ENCODE data around the gene SRGAP1. TPM values are rescaled to one million over a fixed set of nuclear protein-coding genes. Genes with fewer than 3 reads are reported as not detected.
A peak's percentile ranks its signal among the peaks of the same experiment; 100 is the strongest.

Gene SRGAP1
- total RNA-seq, 4 donors from 2014 or later = 13.1 to 81.5 (median 22.4) TPM

GRCh38 chr12:63982604-63983295 is 138.2 kb downstream of the SRGAP1 start:
- H3K4me1 ChIP-seq = peaks cover 0 to 37% (median 3%) of the 10 kb centered on the region in 4 donors
- no peaks in the 10 kb centered on the region for H3K27me3 ChIP-seq
- 36 to 42% methylated on average over 4 of the region's 4 CpGs for WGBS, 2 donors
- H3K9me3 ChIP-seq = no peaks in the 10 kb centered on the region
- no peak overlapping the region for H3K4me3 ChIP-seq
- no peak for DNase-seq (ENCODE audit: low spot score in 2 of 2)
- H3K36me3 ChIP-seq = no peaks in the 10 kb centered on the region
- H3K27ac ChIP-seq = peak overlapping the region in 1 of 4 donors; percentile 50
- TF ChIP-seq EP300 (IDR thresholded peaks at IDR 0.05) (no peak), POLR2A (IDR thresholded peaks at IDR 0.05) (no peak)
- TF ChIP-seq, protein P1, sequence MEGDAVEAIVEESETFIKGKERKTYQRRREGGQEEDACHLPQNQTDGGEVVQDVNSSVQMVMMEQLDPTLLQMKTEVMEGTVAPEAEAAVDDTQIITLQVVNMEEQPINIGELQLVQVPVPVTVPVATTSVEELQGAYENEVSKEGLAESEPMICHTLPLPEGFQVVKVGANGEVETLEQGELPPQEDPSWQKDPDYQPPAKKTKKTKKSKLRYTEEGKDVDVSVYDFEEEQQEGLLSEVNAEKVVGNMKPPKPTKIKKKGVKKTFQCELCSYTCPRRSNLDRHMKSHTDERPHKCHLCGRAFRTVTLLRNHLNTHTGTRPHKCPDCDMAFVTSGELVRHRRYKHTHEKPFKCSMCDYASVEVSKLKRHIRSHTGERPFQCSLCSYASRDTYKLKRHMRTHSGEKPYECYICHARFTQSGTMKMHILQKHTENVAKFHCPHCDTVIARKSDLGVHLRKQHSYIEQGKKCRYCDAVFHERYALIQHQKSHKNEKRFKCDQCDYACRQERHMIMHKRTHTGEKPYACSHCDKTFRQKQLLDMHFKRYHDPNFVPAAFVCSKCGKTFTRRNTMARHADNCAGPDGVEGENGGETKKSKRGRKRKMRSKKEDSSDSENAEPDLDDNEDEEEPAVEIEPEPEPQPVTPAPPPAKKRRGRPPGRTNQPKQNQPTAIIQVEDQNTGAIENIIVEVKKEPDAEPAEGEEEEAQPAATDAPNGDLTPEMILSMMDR (IDR thresholded peaks at IDR 0.05) = no peak

GRCh38 chr12:63985456-63985855 is 141.0 kb downstream of the SRGAP1 start:
- DNase-seq (ENCODE audit: low spot score in 2 of 2) = no peak
- TF ChIP-seq EP300 (IDR thresholded peaks at IDR 0.05) (no peak), POLR2A (IDR thresholded peaks at IDR 0.05) (no peak)
- TF ChIP-seq, protein P1 (IDR thresholded peaks at IDR 0.05) = no peak
- Histone ChIP-seq H3K4me1 (peaks cover 0 to 56% (median 7%) of the 10 kb centered on the region in 4 donors), H3K36me3 (no peaks in the 10 kb centered on the region), H3K9me3 (no peaks in the 10 kb centered on the region), H3K4me3 (no peak overlapping the region), H3K27ac (no peak overlapping the region), H3K27me3 (no peaks in the 10 kb centered on the region)

- peaks cover 0 to 59% (median 7%) of the 10 kb centered on the region in 4 donors for H3K4me1 ChIP-seq
These were observed 141.4 kb downstream of the SRGAP1 start for GRCh38 chr12:63985945-63986344.

GRCh38 chr12:63989301-63989845 is 144.9 kb downstream of the SRGAP1 start:
- WGBS, 2 donors = 28 to 29% methylated on average over 2 of the region's 2 CpGs
- H3K4me3 ChIP-seq = no peak overlapping the region
- TF ChIP-seq POLR2A (IDR thresholded peaks at IDR 0.05) (no peak), EP300 (IDR thresholded peaks at IDR 0.05) (no peak)
- TF ChIP-seq, protein P1 (IDR thresholded peaks at IDR 0.05) = no peak
- H3K27ac ChIP-seq = peak overlapping the region in 2 of 4 donors; percentile 27 to 32
- DNase-seq (ENCODE audit: low spot score in 2 of 2) = no peak
- H3K9me3 ChIP-seq = no peaks in the 10 kb centered on the region
- H3K4me1 ChIP-seq = peaks cover 0 to 49% (median 8%) of the 10 kb centered on the region in 4 donors
- no peaks in the 10 kb centered on the region for H3K27me3 ChIP-seq
- no peaks in the 10 kb centered on the region for H3K36me3 ChIP-seq

More at GRCh38 chr12:63985945-63986344, 141.4 kb downstream of the SRGAP1 start:
- no peak for DNase-seq (ENCODE audit: low spot score in 2 of 2)
- Histone ChIP-seq H3K27me3 (no peaks in the 10 kb centered on the region), H3K27ac (no peak overlapping the region), H3K4me3 (no peak overlapping the region), H3K9me3 (no peaks in the 10 kb centered on the region), H3K36me3 (no peaks in the 10 kb centered on the region)
- 36 to 59% methylated on average over 2 of the region's 2 CpGs for WGBS, 2 donors
- TF ChIP-seq POLR2A (IDR thresholded peaks at IDR 0.05) (no peak), EP300 (IDR thresholded peaks at IDR 0.05) (no peak)
- TF ChIP-seq, protein P1 (IDR thresholded peaks at IDR 0.05) = no peak

- TF ChIP-seq POLR2A (IDR thresholded peaks at IDR 0.05) (no peak), EP300 (IDR thresholded peaks at IDR 0.05) (no peak)
- TF ChIP-seq, protein P1 (IDR thresholded peaks at IDR 0.05) = no peak
- no peak overlapping the region for H3K4me3 ChIP-seq
- no peak for DNase-seq (ENCODE audit: low spot score in 2 of 2)
- H3K9me3 ChIP-seq = no peaks in the 10 kb centered on the region
- no peaks in the 10 kb centered on the region for H3K36me3 ChIP-seq
- H3K27me3 ChIP-seq = no peaks in the 10 kb centered on the region
- WGBS, 2 donors = 35 to 38% methylated on average over 7 of the region's 7 CpGs
- H3K4me1 ChIP-seq = peaks cover 0 to 47% (median 11%) of the 10 kb centered on the region in 4 donors
- peak overlapping the region in 3 of 4 donors; percentile 0 to 84 (median 38) for H3K27ac ChIP-seq
These were observed 146.5 kb downstream of the SRGAP1 start for GRCh38 chr12:63990828-63991547.
